ENCODE measurements around the gene EHD3.

Gene EHD3

DNA sequence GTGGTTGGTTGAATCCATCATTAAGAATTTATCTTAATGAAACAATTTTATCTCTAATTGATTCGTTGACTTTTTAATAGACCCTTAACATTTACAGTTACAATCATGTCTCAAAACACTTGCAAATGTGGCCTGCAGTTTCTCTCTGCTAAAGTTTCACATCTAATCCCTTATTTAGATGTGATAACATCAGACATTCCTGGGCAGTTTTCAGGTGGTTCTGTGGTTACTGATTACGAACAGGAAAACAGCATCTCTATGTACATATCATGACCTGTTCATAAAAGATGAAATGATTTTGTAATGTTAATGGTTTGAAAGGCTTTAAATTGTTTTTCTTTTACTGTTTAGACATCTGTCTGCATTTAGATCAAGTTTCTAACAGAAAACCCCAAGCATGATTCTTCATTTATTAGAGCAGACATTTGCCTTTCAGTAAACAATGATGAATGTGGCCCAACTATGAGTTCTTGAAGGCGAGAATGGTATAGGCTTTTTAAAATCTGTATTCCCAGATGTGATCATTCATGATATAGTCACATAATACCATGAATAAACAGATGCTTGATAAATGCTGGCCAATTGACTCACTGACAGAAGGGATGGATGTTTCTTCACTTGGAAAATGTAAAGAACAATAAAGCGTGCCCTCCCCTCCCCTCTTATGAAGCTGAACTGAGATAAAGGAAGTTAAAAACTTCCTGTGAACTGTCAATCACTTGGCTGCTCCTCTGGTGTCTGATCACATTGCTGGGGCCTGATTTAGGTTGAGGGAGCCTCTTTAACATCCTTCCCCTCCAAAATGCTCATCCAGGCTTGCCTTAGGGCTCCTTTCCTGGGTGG lies 20.1 kb upstream of the EHD3 start:
- DNase-seq = no peak

GRCh38 chr2:31214444-31214915 lies 19.5 kb upstream of the EHD3 start:
- DNase-seq = no peak

- DNase-seq = no peak
Observed at GRCh38 chr2:31216734-31217133, 17.2 kb upstream of the EHD3 start.

GRCh38 chr2:31217465-31218200 lies 16.3 kb upstream of the EHD3 start, which contains the start of gene CAPN14:
TSS of gene CAPN14 (minus strand) at chr2:31217515. CDS start at chr2:31205447, 12,068 bp downstream.
- DNase-seq = no peak

GRCh38 chr2:31219131-31219969 lies 14.6 kb upstream of the EHD3 start:
- DNase-seq = peak; percentile 60

- no peak for DNase-seq
Observed at GRCh38 chr2:31221544-31221943, 12.4 kb upstream of the EHD3 start.

GRCh38 chr2:31222071-31222470 lies 11.9 kb upstream of the EHD3 start:
- no peak for DNase-seq

DNA sequence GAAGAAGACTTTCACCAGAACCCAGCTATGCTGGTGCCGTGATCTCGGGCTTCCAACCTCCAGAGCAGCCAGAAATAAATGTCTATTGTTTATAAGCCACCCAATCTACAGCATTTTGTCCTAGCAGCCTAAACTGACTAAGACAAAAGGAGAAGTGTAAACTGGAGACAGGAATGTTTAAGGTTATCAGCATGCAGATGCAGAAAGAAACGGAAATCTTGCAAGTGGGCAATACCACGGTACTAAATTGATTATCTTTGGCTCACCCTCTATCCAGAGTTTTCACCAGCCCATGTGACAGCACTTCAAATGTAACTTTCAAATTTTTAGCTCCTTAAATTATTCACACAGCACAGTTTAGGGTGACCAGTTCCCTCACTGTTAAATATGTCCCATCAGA lies 10.9 kb upstream of the EHD3 start:
- DNase-seq = no peak

GRCh38 chr2:31223749-31224148 lies 10.2 kb upstream of the EHD3 start:
- DNase-seq = no peak

DNA sequence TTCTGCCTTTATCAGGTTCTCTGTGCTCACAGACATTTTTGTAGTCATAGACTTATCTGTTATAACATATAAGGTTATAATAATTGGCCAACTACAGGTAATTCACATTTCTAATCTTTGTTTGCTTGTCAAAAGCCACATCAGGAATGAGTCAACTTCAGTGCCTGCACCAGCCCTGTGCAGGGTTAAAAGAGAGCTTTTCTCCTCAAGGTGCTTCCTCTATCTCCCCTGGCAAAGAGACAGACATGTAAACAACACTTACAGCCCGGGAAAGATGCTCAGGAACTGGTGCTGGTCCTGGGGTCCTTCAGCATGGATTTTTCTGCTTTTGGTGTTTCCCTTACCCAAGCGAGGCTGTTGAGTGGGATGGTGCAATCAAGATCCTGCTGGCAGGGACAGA lies 7.7 kb upstream of the EHD3 start:
- no peak for DNase-seq

- DNase-seq = no peak
Observed at GRCh38 chr2:31227110-31227509, 6.8 kb upstream of the EHD3 start.

- DNase-seq = no peak
Observed at GRCh38 chr2:31227711-31228125, 6.2 kb upstream of the EHD3 start.

GRCh38 chr2:31228717-31229116 lies 5.2 kb upstream of the EHD3 start:
- no peak for DNase-seq

GRCh38 chr2:31230751-31231150 lies 3.2 kb upstream of the EHD3 start:
- no peak for DNase-seq

GRCh38 chr2:31231571-31232302 lies 2.2 kb upstream of the EHD3 start:
- no peak for DNase-seq

DNA sequence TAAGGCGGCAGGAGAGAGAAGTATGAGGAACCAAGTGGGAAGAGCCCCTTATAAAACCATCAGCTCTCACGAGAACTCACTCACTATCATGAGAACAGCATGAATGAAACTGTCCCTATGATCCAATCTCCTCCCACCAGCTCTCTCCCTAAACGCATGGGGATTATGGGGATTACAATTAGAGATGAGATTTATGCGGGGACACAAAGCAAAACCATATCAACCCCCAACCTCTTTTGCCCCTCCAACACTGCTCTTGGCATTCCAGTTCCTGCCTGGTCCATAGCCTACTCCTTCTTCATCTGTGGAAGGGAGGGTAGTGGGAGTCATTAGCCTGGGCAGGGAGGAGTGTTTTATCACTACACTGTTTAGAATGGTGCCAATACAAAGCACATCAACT lies 1.4 kb upstream of the EHD3 start:
- DNase-seq = no peak

DNA sequence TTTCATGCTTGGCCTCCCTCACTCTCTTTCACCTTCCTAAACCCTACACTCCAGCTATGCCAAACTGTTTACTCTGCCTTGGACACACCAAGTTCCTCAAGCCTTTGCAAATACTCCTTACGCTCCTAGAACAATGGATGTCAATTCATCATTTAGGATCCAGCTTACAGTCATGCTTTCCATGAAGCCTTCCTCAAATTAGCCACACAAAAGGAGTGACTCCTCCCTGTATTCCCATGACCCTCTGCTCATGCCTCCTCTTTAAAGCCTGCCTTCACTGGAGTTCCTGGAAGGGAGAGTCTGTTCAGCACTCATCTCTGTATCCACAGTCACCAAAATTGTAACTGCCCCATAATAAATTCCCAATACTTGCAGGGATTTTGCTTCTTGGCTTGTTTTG lies 721 bp upstream of the EHD3 start:
- DNase-seq = no peak

- DNase-seq = no peak
Observed at GRCh38 chr2:31234683-31235503, 941 bp downstream of the EHD3 start.

- DNase-seq = no peak
Observed at GRCh38 chr2:31235504-31235902, 1.6 kb downstream of the EHD3 start.

DNA sequence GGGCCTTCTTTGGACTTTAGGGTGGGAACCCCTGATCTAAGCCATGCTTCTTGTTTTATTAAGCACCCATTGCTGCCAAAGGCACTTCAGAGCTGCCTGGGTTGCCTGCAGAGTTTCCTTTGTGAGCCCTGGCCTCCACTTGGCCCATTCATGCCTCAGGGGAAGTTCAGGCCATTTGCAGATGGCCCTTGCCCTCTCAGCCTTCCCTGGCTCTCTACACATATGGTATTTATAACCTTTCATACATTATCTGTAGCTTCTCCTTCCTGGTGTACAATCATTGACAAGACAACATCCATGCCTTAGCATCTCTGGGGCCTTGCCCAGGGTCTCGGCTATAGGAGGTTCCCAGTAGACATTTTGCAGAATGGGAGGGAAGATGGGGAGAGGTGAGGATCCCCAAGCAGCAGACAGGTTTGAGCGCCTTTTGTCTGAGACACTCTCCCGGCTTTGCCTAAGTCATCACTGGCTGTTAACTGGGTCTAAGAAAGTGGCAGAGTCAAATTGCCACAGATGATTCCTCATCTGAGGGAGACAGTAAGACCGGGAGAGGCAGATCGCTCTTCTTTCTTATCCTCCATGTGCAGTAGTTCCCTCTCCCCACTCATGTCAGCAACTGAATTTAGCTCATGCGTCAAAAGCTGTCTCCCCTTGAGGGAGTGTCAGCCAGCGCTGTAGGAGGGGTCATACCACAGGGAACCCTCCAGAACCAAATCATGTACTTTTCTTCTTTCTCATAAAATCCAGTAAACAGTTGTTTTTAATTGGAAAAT lies 2.7 kb downstream of the EHD3 start:
- no peak for DNase-seq

Measured in CD4-positive, alpha-beta T cell treated with Interleukin-15 for 1 hour (primary cell).